ENCODE measurements around the gene LRFN3.

DNA sequence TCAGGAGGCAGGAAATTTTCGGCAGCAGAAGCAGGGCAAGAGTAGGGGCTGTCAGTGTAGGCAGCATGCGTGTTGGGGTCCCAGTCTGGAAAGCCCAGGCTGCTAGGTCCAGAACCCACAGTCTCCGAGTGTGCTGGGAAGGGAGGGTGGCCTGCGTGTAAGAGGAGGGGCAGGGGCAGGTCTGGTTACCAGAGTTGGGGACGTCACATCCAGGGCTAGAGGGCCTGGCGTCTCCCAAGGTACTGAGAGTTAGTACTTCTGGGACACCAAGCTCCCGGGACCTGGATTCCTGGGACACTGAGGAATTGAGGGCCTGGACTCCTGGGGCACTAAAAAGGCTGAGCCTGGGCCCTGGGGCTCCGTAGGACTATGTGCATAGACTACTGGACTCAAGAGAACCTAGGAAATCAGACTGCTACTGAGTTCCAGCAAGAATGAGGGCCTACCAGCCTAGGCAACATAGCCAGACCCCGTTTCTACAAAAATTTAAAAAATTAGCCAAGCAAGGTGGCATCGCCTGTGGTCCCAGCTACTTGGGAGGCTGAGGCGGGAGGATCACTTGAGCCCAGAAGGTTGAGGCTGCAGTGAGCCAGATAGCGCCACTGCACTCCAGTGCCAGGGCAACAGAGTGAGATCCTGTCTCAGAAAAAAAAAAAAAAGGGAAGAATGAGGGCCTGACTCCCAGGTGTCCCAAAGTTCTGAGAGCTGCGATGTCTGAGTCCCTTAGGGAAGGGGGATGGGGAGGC lies 38.3 kb upstream of the LRFN3 start:
- TF ChIP-seq, protein P1, sequence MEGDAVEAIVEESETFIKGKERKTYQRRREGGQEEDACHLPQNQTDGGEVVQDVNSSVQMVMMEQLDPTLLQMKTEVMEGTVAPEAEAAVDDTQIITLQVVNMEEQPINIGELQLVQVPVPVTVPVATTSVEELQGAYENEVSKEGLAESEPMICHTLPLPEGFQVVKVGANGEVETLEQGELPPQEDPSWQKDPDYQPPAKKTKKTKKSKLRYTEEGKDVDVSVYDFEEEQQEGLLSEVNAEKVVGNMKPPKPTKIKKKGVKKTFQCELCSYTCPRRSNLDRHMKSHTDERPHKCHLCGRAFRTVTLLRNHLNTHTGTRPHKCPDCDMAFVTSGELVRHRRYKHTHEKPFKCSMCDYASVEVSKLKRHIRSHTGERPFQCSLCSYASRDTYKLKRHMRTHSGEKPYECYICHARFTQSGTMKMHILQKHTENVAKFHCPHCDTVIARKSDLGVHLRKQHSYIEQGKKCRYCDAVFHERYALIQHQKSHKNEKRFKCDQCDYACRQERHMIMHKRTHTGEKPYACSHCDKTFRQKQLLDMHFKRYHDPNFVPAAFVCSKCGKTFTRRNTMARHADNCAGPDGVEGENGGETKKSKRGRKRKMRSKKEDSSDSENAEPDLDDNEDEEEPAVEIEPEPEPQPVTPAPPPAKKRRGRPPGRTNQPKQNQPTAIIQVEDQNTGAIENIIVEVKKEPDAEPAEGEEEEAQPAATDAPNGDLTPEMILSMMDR (IDR thresholded peaks at IDR 0.05) = no peak
- TF ChIP-seq EP300 (IDR thresholded peaks at IDR 0.05; ENCODE audit: low read depth) (no peak), POLR2AphosphoS5 (IDR thresholded peaks at IDR 0.05) (no peak), POLR2A (IDR thresholded peaks at IDR 0.05) (no peak)

Data from transverse colon (tissue), 4 donors.